ENCODE measurements around the gene CCDC9. TPM values are rescaled to one million over a fixed set of nuclear protein-coding genes. Genes with fewer than 3 reads are reported as not detected.

Gene CCDC9
- total and polyA plus RNA-seq, 2 of the 13 experiments (the other 11 are each of a cell fraction or from before 2014, with no cell fraction given), result 2.9 to 6.3 TPM

DNA sequence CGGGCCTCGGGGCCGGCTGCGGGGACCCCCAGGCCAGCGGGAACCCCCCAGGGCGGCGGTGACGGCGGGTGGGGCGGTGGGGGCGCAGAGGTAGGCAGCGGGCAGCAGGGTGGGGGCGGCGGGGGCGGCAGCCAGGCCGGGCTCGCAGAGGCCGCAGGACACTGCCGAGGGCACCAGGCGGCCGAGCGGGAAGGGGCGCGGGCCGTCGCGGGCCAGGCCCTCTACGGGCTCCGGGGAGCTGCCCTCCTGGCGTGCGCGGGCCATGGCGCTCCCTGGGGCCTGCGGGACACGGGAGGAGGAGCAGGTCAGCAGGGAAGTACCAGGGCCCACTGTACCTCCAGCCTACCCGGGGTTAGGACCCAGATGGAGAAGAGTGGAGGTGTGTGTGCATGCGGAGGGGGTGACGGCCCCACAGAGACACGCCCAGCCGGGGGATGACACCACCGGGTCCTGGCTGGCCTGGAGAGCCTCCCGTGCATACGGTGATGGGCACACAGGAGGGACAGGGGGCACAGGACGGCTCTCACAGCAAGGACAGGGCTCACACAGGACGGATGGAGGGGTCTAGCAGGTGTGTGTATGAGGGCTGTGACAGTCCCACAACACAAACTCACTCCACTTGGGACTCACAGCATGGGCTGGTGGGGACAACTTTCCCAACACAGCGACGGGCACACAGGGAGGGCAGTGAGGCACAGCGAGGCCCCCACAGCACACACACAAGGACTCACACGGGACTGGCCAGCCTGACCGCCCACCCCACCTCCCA lies 28.0 kb upstream of the CCDC9 start (continued):
- TF ChIP-seq, protein P1, sequence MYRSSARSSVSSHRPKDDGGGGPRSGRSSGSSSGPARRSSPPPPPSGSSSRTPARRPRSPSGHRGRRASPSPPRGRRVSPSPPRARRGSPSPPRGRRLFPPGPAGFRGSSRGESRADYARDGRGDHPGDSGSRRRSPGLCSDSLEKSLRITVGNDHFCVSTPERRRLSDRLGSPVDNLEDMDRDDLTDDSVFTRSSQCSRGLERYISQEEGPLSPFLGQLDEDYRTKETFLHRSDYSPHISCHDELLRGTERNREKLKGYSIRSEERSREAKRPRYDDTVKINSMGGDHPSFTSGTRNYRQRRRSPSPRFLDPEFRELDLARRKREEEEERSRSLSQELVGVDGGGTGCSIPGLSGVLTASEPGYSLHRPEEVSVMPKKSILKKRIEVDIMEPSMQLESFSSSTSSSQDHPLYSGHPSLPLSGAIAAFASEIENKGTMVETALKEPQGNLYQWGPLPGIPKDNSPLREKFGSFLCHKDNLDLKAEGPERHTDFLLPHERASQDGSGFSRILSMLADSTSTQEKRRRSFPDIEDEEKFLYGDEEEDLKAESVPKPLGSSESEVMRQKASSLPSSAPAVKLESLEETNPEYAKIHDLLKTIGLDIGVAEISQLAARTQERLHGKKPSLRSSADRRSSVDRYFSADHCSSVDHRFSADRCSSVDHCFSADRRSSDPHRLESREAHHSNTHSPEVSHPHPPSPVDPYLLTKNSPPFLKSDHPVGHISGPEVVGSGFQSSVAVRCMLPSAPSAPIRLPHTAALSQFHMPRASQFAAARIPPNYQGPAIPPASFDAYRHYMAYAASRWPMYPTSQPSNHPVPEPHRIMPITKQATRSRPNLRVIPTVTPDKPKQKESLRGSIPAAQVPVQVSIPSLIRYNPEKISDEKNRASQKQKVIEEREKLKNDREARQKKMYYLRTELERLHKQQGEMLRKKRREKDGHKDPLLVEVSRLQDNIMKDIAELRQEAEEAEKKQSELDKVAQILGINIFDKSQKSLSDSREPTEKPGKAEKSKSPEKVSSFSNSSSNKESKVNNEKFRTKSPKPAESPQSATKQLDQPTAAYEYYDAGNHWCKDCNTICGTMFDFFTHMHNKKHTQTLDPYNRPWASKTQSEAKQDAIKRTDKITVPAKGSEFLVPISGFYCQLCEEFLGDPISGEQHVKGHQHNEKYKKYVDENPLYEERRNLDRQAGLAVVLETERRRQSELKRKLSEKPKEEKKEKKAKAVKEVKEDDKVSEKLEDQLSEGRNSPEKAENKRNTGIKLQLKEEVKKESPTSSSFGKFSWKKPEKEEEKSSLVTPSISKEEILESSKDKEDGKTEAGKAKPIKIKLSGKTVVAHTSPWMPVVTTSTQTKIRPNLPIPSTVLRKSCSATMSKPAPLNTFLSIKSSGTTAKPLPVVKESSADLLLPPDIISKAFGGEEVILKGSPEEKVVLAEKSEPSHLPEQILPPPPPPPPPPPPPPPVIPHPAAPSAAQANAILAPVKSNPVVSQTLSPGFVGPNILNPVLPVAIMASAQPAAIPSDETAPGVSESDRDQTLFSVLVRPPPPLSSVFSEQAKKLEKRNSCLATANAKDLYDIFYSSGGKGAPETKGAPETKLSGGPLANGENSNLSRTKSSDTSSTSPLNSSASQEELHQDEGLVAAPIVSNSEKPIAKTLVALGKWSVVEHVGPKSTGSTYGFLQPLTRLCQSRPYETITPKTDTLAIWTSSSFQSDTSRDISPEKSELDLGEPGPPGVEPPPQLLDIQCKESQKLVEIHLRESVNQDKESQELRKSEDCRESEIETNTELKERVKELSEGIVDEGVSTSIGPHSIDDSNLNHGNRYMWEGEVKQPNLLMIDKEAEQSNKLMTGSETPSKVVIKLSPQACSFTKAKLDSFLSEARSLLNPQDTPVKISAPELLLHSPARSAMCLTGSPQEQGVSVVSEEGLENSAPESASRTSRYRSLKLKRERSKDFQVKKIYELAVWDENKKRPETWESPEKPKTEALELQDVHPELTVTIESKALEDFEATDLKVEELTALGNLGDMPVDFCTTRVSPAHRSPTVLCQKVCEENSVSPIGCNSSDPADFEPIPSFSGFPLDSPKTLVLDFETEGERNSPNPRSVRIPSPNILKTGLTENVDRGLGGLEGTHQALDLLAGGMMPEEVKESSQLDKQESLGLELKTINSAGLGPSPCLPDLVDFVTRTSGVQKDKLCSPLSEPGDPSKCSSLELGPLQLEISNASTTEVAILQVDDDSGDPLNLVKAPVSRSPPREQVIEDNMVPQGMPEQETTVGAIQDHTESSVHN (CRISPR knock-in tag; IDR thresholded peaks at IDR 0.05), result 0 out of 2 replicates have a peak, but pooled peaks have one; percentile 27
- TF ChIP-seq CENPT (CRISPR knock-in tag; IDR thresholded peaks at IDR 0.05; ENCODE audit: low read depth), result no peak
- TF ChIP-seq CHCHD3 (CRISPR knock-in tag; IDR thresholded peaks at IDR 0.05), result no peak
- TF ChIP-seq ZNF232 (CRISPR knock-in tag; IDR thresholded peaks at IDR 0.05; ENCODE audit: borderline replicate concordance), result 0 out of 2 replicates have a peak, but pooled peaks have one; percentile 28
- no peak for TF ChIP-seq ZFP1 (CRISPR knock-in tag; IDR thresholded peaks at IDR 0.05)
- no peak for TF ChIP-seq MEIS1 (CRISPR knock-in tag; IDR thresholded peaks at IDR 0.05; ENCODE audit: borderline replicate concordance)
- TF ChIP-seq MED1 (CRISPR knock-in tag; IDR thresholded peaks at IDR 0.05), result peak; percentile 12; the same call in 1 of the 2 replicates
- no peak for TF ChIP-seq ZNF547 (CRISPR knock-in tag; IDR thresholded peaks at IDR 0.05)
- no peak for TF ChIP-seq ZNF615 (CRISPR knock-in tag; IDR thresholded peaks at IDR 0.05; ENCODE audit: borderline replicate concordance)
- no peak for TF ChIP-seq ZNF550 (CRISPR knock-in tag; IDR thresholded peaks at IDR 0.05; ENCODE audit: borderline replicate concordance)
- 0 out of 2 replicates have a peak, but pooled peaks have one; percentile 23 for TF ChIP-seq ZNF230 (CRISPR knock-in tag; IDR thresholded peaks at IDR 0.05)
- TF ChIP-seq ZNF724P (CRISPR knock-in tag; IDR thresholded peaks at IDR 0.05; ENCODE audit: borderline replicate concordance), result 0 out of 2 replicates have a peak, but pooled peaks have one; percentile 50
- TF ChIP-seq, protein P2, sequence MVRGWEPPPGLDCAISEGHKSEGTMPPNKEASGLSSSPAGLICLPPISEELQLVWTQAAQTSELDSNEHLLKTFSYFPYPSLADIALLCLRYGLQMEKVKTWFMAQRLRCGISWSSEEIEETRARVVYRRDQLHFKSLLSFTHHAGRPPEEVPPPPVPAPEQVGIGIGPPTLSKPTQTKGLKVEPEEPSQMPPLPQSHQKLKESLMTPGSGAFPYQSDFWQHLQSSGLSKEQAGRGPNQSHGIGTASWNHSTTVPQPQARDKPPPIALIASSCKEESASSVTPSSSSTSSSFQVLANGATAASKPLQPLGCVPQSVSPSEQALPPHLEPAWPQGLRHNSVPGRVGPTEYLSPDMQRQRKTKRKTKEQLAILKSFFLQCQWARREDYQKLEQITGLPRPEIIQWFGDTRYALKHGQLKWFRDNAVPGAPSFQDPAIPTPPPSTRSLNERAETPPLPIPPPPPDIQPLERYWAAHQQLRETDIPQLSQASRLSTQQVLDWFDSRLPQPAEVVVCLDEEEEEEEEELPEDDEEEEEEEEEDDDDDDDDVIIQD (CRISPR knock-in tag; IDR thresholded peaks at IDR 0.05; ENCODE audit: low read depth), result no peak
- no peak for TF ChIP-seq CCAR2 (optimal IDR thresholded peaks at IDR 0.05; ENCODE audit: low read depth, low read length)
- no peak for TF ChIP-seq ZNF33A (CRISPR knock-in tag; IDR thresholded peaks at IDR 0.05; ENCODE audit: borderline replicate concordance)
- TF ChIP-seq NPAS2 (CRISPR knock-in tag; IDR thresholded peaks at IDR 0.05; ENCODE audit: borderline replicate concordance), result no peak
- no peak for TF ChIP-seq ZNF782 (CRISPR knock-in tag; IDR thresholded peaks at IDR 0.05; ENCODE audit: borderline replicate concordance)
- 0 out of 2 replicates have a peak, but pooled peaks have one; percentile 1 for TF ChIP-seq ZNF749 (CRISPR knock-in tag; IDR thresholded peaks at IDR 0.05; ENCODE audit: borderline replicate concordance)
- 0 out of 2 replicates have a peak, but pooled peaks have one; percentile 58 for TF ChIP-seq ZMAT3 (CRISPR knock-in tag; conservative IDR thresholded peaks at IDR 0.05)
- no peak for TF ChIP-seq ZNF883 (CRISPR knock-in tag; IDR thresholded peaks at IDR 0.05; ENCODE audit: not compliant biosample characterization)
